GM19099 (cell line): ENCODE data around the gene TOMM40.

Experiments
- POLR2A ChIP-seq: IDR thresholded peaks from 3 replicates; pipeline ENCODE4 v1.6.1; 2011; ENCODE audit warnings: low read depth; ENCODE audit not compliant: insufficient read length; ENCODE audit errors: extremely low read depth

TOMM40 gene

DNA sequence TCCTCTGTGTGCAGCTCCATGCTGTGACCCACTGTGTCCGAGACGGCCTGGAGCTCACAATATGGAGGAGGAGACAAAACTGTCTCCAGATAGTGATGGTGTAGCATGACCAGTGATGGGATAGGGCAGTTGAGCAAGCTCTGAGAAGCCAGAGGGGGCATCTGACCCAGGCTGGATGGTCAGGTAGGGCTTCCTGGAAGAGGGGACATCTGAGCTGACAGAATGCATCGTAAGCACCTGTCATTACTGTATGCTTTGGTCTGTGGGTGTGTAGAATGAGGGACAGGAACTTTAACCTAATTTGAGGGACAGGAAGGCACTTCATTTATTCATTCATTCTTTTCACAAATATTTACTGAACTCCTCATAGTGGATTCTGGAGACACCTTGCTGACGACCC lies 6.5 kb upstream of the TOMM40 start:
- no peak for TF ChIP-seq POLR2A

DNA sequence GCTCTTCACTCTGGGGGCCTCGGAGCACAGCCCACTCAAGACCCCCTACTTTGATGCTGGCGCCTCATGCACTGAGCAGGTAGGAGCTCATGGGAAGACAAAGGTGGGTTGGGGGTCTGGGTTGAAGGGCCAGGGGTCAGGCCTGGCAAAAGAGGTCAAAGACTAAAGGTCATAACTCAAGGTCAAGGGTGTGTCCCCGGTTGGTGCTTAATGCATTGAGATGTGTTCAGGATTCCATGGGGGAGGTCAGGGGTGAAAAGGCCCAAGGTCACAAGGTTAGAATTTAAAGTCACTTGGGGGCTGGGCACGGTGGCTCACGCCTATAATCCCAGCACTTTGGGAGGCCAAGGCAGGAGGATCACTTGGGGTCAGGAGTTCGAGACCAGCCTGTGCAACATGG lies 4.9 kb upstream of the TOMM40 start:
- TF ChIP-seq POLR2A: no peak

DNA sequence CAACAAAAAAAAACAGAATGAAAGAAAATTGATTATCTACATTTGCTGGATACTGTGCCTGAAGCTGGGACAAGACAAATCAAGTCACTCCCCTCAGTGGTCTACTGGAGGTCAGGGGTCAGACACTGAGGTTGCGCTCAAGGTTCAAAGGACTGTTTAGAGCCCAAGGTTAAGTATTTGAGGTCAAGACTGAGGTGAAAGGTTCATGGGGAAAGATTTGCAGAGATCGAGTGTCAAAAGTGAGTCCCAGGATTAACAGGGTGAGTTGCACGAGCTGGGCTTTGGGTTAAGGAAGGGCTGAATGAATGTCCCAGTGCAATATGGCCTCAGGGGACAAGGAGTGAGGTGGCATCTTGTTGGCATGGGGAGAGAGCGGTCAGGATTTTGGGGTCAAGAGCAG lies 3.4 kb upstream of the TOMM40 start:
- TF ChIP-seq POLR2A: no peak

DNA sequence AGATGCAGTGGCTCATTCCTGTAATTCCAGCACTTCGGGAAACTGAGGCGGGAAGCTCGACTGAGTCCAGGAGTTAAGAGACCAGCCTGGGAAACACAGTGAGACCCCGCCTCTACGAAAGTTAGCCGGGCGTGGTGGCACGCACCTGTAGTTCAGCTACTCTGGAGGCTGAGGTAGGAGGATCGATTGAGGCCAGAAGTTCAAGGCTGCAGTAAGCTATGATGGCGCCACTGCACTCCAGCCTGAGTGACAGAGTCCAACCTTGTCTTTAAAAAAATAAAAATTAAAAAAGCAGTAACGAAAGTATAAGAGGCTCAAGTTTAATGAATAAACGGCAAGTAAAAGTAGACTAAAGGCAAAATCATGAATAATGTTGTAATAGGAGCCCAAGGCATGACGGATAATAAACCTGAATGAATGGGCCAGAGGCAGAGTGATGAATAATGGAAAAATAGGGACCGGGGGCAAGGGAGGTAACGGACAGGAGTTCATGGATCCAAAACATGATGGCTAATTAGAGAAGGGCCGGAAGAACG lies 1.2 kb upstream of the TOMM40 start:
- no peak for TF ChIP-seq POLR2A

DNA sequence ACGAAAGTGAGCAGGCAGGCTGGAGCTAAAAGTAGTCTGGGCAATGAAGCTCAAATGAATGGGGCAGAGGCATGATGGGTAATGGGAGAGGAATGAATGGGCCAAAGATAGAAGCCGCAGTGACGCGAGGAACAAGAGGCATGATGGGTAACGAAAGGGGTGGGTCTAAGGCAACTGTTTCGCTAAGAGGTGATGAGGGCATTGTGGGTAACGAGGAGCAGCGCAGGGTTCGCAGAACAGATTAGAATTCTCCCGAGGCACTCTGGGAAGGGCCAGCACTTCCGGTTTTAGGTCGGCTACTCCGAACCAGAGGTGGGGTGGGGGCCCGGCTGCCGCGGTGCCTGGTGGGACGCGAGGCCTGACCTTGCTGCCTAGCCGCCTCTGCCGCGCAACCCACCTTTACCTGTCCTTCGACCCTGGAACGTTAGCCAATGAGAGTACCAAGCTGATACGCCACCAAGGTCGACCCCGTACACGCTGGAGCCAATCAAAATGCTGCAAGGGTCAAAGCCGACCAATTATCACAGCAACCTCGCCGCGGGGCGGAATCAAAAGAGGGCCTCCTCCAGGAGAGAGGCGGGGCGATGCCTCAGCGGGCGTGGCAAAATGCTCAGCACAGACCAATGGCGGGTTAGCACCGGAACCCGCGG lies 563 bp upstream of the TOMM40 start:
- TF ChIP-seq POLR2A: peak; percentile 77

DNA sequence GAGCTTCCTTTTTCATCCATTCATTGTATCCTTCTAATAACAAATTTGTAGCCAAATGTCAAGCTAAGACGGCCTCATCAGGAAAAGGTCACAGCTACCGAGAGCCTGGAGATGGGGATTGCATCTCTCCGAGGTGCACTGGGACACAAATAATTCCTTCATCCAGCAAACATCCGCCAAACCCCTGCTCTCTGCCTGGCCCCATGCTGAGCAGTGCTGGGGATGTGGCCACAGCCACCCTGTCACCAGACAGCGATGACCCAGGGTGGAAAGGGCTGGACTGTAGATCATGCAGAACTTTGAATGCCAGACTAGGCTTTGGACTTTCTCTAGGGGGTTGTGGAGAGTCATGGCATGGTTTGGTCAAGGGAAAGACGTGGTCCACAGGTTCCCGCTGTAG lies 1.9 kb downstream of the TOMM40 start:
- TF ChIP-seq POLR2A: no peak

DNA sequence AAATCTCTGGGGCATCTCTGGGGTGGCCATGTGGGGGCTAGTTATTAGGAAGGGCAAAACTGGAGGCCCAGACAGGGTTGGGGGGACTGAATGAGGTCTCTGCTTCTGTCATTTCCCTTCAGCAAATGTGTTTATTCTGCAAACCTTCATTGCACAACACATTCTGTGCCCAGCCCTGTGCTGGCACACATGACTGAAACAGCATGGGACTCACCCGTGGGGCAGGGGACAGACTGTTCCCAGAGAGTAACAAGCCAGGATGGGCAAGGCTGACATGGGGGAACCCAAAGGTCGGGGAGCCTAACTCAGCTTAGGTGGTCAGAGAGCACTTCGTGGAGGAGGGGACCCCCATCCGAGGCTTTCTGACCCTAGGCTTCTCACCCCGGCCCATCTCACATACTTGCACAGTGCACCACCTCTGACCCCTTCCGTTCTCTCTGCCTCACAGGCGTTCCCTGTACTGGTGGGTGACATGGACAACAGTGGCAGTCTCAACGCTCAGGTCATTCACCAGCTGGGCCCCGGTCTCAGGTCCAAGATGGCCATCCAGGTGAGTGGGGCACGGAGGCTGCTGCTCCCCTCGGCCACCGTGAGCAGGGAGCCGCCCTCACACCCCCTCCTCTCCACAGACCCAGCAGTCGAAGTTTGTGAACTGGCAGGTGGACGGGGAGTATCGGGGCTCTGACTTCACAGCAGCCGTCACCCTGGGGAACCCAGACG lies 2.4 kb downstream of the TOMM40 start:
- no peak for TF ChIP-seq POLR2A

DNA sequence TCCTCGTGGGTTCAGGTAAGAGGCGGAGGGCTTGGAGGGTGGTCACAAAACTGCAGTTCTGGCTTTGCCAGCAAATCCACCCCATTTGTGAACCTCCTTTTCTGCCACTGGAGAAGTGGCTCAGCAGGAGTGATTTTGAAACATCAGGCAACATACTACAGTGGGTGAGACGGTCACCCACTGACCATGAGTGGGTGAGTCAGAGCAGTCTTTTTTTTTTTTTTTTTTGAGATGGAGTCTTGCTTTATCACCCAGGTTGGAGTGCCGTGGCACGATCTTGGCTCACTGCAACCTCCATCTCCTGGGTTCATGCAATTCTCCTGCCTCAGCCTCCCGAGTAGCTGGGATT lies 3.0 kb downstream of the TOMM40 start:
- no peak for TF ChIP-seq POLR2A

DNA sequence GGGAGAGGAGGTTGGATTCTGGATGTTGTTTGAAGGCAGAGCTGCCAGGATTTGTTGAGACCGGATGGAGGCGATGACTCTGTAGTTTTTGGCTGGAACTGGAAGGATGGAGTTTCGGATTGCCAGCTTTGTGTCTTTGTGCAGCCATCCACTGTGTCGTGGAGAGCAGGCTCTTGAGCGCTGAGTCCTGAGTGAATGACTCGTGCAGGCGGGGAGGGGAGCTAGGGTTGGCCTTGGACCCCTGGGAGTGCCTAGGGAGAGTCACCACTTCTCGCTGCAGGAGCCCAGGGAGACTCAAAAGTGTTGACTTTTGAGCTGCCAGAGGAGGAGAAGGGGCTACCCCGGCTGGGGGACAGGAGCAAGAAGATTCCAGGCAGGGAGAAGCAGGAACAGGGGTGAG lies 3.9 kb downstream of the TOMM40 start:
- no peak for TF ChIP-seq POLR2A

DNA sequence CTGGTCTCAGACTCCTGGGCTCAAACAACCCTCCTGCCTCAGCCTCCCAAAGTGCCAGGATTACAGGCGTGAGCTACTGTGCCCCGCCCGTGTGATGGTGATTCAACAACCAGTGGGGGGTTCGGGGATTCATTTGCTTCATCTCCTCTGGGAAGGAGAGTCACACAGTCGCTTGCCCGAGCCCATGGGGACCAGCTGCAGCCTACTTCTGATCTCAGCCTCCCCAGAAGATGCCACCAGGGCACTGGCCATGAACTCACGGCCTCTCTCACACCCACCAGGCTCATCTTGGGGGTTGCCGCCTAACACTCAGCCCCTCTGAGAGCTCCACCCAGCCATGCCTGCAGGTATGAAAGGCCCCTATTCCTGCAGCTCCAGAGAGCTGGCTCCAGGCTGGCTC lies 6.8 kb downstream of the TOMM40 start:
- no peak for TF ChIP-seq POLR2A

DNA sequence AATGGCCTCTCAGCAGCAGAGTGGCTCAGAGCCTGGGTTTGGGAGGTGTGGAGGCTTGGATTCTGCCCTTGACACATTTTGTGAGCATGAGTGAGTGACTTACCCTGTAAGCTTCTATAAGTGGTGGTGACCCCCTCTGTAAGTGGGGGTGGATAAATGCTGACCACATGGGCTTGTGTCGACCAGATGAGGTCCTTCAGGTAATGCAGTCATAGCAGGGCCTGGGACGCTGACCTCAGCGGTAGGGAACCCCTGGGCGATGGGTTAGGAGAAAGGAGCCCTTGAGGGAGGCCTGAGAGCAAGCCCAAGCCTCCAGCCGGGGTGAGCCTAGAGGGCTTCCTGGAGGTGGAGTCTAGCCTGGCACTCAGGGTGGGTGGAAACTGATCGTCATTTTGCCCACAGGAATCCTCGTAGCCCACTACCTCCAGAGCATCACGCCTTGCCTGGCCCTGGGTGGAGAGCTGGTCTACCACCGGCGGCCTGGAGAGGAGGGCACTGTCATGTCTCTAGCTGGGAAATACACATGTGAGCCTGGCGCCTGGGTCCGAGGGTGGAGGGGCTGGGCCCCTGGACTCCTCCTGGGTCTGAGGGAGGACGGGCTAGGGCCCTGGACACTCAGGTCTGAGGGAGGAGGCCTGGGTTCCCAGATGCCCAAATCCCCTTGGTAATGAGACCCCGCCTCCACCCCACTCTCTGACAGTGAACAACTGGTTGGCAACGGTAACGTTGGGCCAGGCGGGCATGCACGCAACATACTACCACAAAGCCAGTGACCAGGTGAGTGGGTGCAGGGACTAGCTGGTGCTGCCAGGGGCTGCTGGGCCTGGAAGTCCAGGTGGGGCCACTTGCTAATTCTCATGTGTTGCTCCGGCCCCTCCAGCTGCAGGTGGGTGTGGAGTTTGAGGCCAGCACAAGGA lies 9.5 kb downstream of the TOMM40 start:
- no peak for TF ChIP-seq POLR2A

DNA sequence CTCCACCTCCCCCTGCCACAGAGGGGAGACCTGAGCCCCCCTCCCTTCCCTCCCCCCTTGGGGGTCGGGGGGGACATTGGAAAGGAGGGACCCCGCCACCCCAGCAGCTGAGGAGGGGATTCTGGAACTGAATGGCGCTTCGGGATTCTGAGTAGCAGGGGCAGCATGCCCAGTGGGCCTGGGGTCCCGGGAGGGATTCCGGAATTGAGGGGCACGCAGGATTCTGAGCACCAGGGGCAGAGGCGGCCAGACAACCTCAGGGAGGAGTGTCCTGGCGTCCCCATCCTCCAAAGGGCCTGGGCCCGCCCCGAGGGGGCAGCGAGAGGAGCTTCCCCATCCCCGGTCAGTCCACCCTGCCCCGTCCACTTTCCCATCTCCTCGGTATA lies 12.2 kb downstream of the TOMM40 start:
- TF ChIP-seq POLR2A: no peak

DNA sequence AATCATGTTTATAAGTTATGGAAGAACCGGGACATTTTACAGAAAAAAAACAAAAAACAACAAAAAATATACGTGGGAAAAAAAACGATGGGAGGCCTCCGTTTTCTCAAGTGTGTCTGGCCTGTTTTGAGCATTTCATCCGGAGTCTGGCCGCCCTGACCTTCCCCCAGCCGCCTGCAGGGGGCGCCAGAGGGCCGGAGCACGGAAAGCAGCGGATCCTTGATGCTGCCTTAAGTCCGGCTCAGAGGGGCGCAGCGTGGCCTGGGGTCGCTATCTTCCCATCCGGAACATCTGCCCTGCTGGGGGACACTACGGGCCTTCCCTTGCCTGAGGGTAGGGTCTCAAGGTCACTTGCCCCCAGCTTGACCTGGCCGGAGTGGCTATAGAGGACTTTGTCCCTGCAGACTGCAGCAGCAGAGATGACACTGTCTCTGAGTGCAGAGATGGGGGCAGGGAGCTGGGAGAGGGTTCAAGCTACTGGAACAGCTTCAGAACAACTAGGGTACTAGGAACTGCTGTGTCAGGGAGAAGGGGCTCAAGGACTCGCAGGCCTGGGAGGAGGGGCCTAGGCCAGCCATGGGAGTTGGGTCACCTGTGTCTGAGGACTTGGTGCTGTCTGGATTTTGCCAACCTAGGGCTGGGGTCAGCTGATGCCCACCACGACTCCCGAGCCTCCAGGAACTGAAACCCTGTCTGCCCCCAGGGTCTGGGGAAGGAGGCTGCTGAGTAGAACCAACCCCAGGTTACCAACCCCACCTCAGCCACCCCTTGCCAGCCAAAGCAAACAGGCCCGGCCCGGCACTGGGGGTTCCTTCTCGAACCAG lies 12.8 kb downstream of the TOMM40 start:
- TF ChIP-seq POLR2A: no peak

DNA sequence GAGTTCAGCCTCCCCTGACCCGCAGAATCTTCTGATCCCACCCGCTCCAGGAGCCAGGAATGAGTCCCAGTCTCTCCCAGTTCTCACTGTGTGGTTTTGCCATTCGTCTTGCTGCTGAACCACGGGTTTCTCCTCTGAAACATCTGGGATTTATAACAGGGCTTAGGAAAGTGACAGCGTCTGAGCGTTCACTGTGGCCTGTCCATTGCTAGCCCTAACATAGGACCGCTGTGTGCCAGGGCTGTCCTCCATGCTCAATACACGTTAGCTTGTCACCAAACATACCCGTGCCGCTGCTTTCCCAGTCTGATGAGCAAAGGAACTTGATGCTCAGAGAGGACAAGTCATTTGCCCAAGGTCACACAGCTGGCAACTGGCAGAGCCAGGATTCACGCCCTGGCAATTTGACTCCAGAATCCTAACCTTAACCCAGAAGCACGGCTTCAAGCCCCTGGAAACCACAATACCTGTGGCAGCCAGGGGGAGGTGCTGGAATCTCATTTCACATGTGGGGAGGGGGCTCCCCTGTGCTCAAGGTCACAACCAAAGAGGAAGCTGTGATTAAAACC lies 13.5 kb downstream of the TOMM40 start:
- peak; percentile 9 for TF ChIP-seq POLR2A
